K562 (cell line): Measurements from ENCODE around the gene FGGY.
"Not testable (repeated sequence)": the region's sequence is repeated elsewhere in the genome, so short reads cannot be mapped to it uniquely, and the experiment has no call there.

Experiments
- ATF1 ChIP-seq, 2 experiments: fragments of 450-650 bp in 1 of 2; IDR thresholded peaks; 2 replicates each; pipeline ENCODE4 v1.6.1; 2016; ENCODE audit warnings: missing compliant biosample characterization in 1 of 2, missing genetic modification characterization in 1 of 2
- CHD1 ChIP-seq: fragments of 200-600 bp; sonication (generic); IDR thresholded peaks from one replicate; pipeline ENCODE4 v1.6.1; 2012; ENCODE audit warnings: mild to moderate bottlenecking, moderate library complexity, low read length, inconsistent platforms
- CREB1 ChIP-seq, 2 experiments: sonication (generic) in 1 of 2; formaldehyde crosslinking in 1 of 2; IDR thresholded peaks; 2 replicates each; pipeline versions ENCODE4 v1.6.1 to v1.8.0; 2012 to 2022; ENCODE audit warnings: inconsistent platforms in 1 of 2, mild to moderate bottlenecking in 1 of 2, missing genetic modification reagents in 1 of 2, moderate library complexity in 1 of 2
- ETV6 ChIP-seq, 3 experiments: fragments of 150-350 bp in 1 of 3; sonication (generic) in 1 of 3; formaldehyde crosslinking in 1 of 3; IDR thresholded peaks; 2 replicates each; pipeline versions ENCODE4 v1.6.1 to v1.8.0; 2014 to 2022; ENCODE audit warnings: borderline replicate concordance in 2 of 3, low read depth in 2 of 3, antibody characterized with exemption in 1 of 3, low read length in 1 of 3, mild to moderate bottlenecking in 1 of 3, missing genetic modification reagents in 1 of 3
- FOXA1 ChIP-seq: fragments of 450-650 bp; IDR thresholded peaks from 2 replicates; pipeline ENCODE4 v1.6.1; 2016; ENCODE audit warnings: mild to moderate bottlenecking, borderline replicate concordance
- NCOA1 ChIP-seq: fragments of 450-650 bp; IDR thresholded peaks from 2 replicates; pipeline ENCODE4 v1.6.1; 2016; ENCODE audit warnings: low read depth
- NRF1 ChIP-seq, 2 experiments: fragments of 450-650 bp; IDR thresholded peaks in 1 of 2; conservative IDR thresholded peaks in 1 of 2; 2 replicates each; pipeline ENCODE4 v1.6.1; 2014; ENCODE audit warnings: mild to moderate bottlenecking in 2 of 2
- RAD21 ChIP-seq, 2 experiments: fragments of 250-450 bp in 1 of 2; fragments of 450-650 bp in 1 of 2; sonication (Bioruptor Pico) in 1 of 2; formaldehyde crosslinking in 1 of 2; IDR thresholded peaks in 1 of 2; conservative IDR thresholded peaks in 1 of 2; 2 replicates each; pipeline versions ENCODE4 v1.4.0 to v1.8.0; 2020 to 2022; ENCODE audit warnings: mild to moderate bottlenecking in 2 of 2, moderate library complexity in 1 of 2
- RBBP5 ChIP-seq: fragments of 200-600 bp; sonication (generic); IDR thresholded peaks from 2 replicates; pipeline ENCODE4 v1.6.1; 2012; ENCODE audit warnings: borderline replicate concordance, mild to moderate bottlenecking, low read length, control low read depth, inconsistent platforms; ENCODE audit not compliant: insufficient read depth, poor library complexity, severe bottlenecking
- SMAD3 ChIP-seq: fragments of 450-650 bp; formaldehyde crosslinking; conservative IDR thresholded peaks from 2 replicates; pipeline ENCODE4 v1.4.0; 2020; ENCODE audit warnings: mild to moderate bottlenecking
- ZNF274 ChIP-seq: IDR thresholded peaks from 2 replicates; pipeline ENCODE4 v1.6.1; 2011; ENCODE audit warnings: low read depth, mild to moderate bottlenecking, low read length, moderate library complexity, borderline replicate concordance
- TF ChIP-seq, protein P1 (sequence below), 2 experiments: IDR thresholded peaks; 2 replicates each; pipeline ENCODE4 v1.6.1; 2011; ENCODE audit warnings: borderline replicate concordance in 1 of 2, control low read depth in 1 of 2, low read depth in 1 of 2, low read length in 1 of 2, mild to moderate bottlenecking in 1 of 2, mixed read lengths in 1 of 2, moderate library complexity in 1 of 2; ENCODE audit not compliant: insufficient read depth in 1 of 2, insufficient read length in 1 of 2, poor library complexity in 1 of 2, severe bottlenecking in 1 of 2; ENCODE audit errors: extremely low read depth in 1 of 2
- TF ChIP-seq, protein P2 (sequence below): sonication (generic); formaldehyde crosslinking; IDR thresholded peaks from 2 replicates; pipeline ENCODE4 v1.8.1; 2023; ENCODE audit warnings: mild to moderate bottlenecking, missing genetic modification reagents
- TF ChIP-seq, protein P3 (sequence below), 3 experiments: IDR thresholded peaks in 2 of 3; conservative IDR thresholded peaks in 1 of 3; 2 replicates each; pipeline ENCODE4 v1.5.1; 2011 to 2012; ENCODE audit warnings: low read length in 3 of 3, mild to moderate bottlenecking in 3 of 3, control low read depth in 2 of 3, improper control_type of control experiment in 1 of 3, inconsistent platforms in 1 of 3, low read depth in 1 of 3, mixed read lengths in 1 of 3, moderate library complexity in 1 of 3; ENCODE audit not compliant: insufficient read depth in 2 of 3

- TF ChIP-seq, protein P1, sequence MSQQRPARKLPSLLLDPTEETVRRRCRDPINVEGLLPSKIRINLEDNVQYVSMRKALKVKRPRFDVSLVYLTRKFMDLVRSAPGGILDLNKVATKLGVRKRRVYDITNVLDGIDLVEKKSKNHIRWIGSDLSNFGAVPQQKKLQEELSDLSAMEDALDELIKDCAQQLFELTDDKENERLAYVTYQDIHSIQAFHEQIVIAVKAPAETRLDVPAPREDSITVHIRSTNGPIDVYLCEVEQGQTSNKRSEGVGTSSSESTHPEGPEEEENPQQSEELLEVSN (IDR thresholded peaks at IDR 0.05; ENCODE audit: borderline replicate concordance in 1 of 2, extremely low read depth in 1 of 2, insufficient read depth in 1 of 2, insufficient read length in 1 of 2, low read depth in 1 of 2, low read length in 1 of 2, poor library complexity in 1 of 2, severe bottlenecking in 1 of 2) = not testable (repeated sequence)
- TF ChIP-seq SMAD3 (CRISPR knock-in tag); FOXA1; CHD1; ETV6 (IDR thresholded peaks at IDR 0.05; ENCODE audit: borderline replicate concordance in 1 of 2, low read depth in 2 of 2, low read length in 1 of 2); ETV6 (CRISPR knock-in tag; IDR thresholded peaks at IDR 0.05; ENCODE audit: borderline replicate concordance); RAD21 (CRISPR knock-in tag; conservative IDR thresholded peaks at IDR 0.05 in 1 of 2, IDR thresholded peaks at IDR 0.05 in 1 of 2); NCOA1; CREB1 (IDR thresholded peaks at IDR 0.05); CREB1 (CRISPR knock-in tag; IDR thresholded peaks at IDR 0.05); RBBP5; ZNF274; ATF1 (CRISPR knock-in tag; IDR thresholded peaks at IDR 0.05): not testable (repeated sequence)
- TF ChIP-seq NRF1 (conservative IDR thresholded peaks at IDR 0.05 in 1 of 2, IDR thresholded peaks at IDR 0.05 in 1 of 2) = peak; percentile 43 to 55; a peak in 2 of 4 replicates
- TF ChIP-seq, protein P2, sequence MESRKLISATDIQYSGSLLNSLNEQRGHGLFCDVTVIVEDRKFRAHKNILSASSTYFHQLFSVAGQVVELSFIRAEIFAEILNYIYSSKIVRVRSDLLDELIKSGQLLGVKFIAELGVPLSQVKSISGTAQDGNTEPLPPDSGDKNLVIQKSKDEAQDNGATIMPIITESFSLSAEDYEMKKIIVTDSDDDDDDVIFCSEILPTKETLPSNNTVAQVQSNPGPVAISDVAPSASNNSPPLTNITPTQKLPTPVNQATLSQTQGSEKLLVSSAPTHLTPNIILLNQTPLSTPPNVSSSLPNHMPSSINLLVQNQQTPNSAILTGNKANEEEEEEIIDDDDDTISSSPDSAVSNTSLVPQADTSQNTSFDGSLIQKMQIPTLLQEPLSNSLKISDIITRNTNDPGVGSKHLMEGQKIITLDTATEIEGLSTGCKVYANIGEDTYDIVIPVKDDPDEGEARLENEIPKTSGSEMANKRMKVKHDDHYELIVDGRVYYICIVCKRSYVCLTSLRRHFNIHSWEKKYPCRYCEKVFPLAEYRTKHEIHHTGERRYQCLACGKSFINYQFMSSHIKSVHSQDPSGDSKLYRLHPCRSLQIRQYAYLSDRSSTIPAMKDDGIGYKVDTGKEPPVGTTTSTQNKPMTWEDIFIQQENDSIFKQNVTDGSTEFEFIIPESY (CRISPR knock-in tag) = not testable (repeated sequence)
- TF ChIP-seq ATF1 (tag; IDR thresholded peaks at IDR 0.05) = peak; percentile 41; the same call in 1 of the 2 replicates
- TF ChIP-seq, protein P3, sequence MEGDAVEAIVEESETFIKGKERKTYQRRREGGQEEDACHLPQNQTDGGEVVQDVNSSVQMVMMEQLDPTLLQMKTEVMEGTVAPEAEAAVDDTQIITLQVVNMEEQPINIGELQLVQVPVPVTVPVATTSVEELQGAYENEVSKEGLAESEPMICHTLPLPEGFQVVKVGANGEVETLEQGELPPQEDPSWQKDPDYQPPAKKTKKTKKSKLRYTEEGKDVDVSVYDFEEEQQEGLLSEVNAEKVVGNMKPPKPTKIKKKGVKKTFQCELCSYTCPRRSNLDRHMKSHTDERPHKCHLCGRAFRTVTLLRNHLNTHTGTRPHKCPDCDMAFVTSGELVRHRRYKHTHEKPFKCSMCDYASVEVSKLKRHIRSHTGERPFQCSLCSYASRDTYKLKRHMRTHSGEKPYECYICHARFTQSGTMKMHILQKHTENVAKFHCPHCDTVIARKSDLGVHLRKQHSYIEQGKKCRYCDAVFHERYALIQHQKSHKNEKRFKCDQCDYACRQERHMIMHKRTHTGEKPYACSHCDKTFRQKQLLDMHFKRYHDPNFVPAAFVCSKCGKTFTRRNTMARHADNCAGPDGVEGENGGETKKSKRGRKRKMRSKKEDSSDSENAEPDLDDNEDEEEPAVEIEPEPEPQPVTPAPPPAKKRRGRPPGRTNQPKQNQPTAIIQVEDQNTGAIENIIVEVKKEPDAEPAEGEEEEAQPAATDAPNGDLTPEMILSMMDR (IDR thresholded peaks at IDR 0.05 in 2 of 3, conservative IDR thresholded peaks at IDR 0.05 in 1 of 3; ENCODE audit: insufficient read depth in 2 of 3, low read depth in 1 of 3, low read length in 3 of 3) = not testable (repeated sequence)
Measured at GRCh38 chr1:59653142-59653958, 356.5 kb downstream of the FGGY start.
